ENCODE data around the gene PTPRF.

Gene PTPRF

DNA sequence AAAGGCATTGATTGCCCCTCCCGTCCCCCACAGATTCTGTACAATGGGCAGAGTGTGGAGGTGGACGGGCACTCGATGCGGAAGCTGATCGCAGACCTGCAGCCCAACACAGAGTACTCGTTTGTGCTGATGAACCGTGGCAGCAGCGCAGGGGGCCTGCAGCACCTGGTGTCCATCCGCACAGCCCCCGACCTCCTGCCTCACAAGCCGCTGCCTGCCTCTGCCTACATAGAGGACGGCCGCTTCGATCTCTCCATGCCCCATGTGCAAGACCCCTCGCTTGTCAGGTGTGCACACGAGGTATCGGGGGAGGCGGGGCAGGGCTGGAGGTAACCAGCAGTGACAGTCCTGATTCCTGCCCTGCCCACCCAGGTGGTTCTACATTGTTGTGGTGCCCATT lies 74.5 kb downstream of the PTPRF start:
- no peak for TF ChIP-seq EZH2phosphoT487 (IDR thresholded peaks at IDR 0.05; ENCODE audit: borderline replicate concordance, low read length)
- TF ChIP-seq, protein P1, sequence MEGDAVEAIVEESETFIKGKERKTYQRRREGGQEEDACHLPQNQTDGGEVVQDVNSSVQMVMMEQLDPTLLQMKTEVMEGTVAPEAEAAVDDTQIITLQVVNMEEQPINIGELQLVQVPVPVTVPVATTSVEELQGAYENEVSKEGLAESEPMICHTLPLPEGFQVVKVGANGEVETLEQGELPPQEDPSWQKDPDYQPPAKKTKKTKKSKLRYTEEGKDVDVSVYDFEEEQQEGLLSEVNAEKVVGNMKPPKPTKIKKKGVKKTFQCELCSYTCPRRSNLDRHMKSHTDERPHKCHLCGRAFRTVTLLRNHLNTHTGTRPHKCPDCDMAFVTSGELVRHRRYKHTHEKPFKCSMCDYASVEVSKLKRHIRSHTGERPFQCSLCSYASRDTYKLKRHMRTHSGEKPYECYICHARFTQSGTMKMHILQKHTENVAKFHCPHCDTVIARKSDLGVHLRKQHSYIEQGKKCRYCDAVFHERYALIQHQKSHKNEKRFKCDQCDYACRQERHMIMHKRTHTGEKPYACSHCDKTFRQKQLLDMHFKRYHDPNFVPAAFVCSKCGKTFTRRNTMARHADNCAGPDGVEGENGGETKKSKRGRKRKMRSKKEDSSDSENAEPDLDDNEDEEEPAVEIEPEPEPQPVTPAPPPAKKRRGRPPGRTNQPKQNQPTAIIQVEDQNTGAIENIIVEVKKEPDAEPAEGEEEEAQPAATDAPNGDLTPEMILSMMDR (IDR thresholded peaks at IDR 0.05; ENCODE audit: low read depth, low read length, poor library complexity, severe bottlenecking), result no peak
- H3K27ac ChIP-seq (ENCODE audit: low read depth, low read length), result no peak overlapping the region
- no peak overlapping the region for H3K4me3 ChIP-seq (ENCODE audit: low read length)
- no peaks in the 10 kb centered on the region for H3K36me3 ChIP-seq (ENCODE audit: control insufficient read depth, low read length)
- no peaks in the 10 kb centered on the region for H3F3A ChIP-seq (ENCODE audit: control insufficient read depth, insufficient read depth)
- no peaks in the 10 kb centered on the region for H3K4me1 ChIP-seq (ENCODE audit: control insufficient read depth, low read length)
- no peaks in the 10 kb centered on the region for H4K20me1 ChIP-seq (ENCODE audit: control insufficient read depth, insufficient read depth, low read depth, low read length)
- no peaks in the 10 kb centered on the region for H3K9me2 ChIP-seq (replicated peaks; ENCODE audit: control insufficient read depth, low read length)
- no peaks in the 10 kb centered on the region for H3K9me3 ChIP-seq (ENCODE audit: control insufficient read depth, insufficient read depth, low read length)
- H3K79me2 ChIP-seq (ENCODE audit: control insufficient read depth, low read length), result no peaks in the 10 kb centered on the region
- no peak overlapping the region for H3K4me2 ChIP-seq (ENCODE audit: low read length)
- H3K27me3 ChIP-seq (ENCODE audit: control insufficient read depth, low read length), result no peaks in the 10 kb centered on the region

DNA sequence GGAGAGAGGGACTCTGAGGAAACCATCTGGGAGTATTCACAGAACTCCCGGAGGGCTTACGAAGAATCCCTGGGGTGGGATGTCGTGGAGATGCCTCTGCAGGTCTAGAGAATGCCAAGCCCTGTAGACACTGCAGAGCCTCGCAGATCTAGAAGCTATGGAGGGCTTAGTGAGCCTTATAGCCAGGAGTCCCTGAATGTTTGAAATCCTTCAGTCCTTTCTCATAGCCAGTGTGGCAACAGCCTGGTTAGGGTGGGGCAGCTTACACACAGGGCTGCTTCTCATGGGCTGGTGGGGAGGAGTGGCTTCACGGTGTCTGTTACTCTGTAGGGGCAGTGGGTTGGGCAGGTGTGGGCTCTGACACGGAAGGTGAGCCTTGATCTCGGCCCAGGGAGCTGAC lies 75.1 kb downstream of the PTPRF start:
- Histone ChIP-seq H3K27ac (ENCODE audit: low read depth, low read length) (no peak overlapping the region), H3K79me2 (ENCODE audit: control insufficient read depth, low read length) (no peaks in the 10 kb centered on the region), H3K27me3 (ENCODE audit: control insufficient read depth, low read length) (no peaks in the 10 kb centered on the region), H3K9me2 (replicated peaks; ENCODE audit: control insufficient read depth, low read length) (no peaks in the 10 kb centered on the region), H3K4me3 (ENCODE audit: low read length) (no peak overlapping the region), H3K36me3 (ENCODE audit: control insufficient read depth, low read length) (no peaks in the 10 kb centered on the region), H3K4me1 (ENCODE audit: control insufficient read depth, low read length) (no peaks in the 10 kb centered on the region), H3K4me2 (ENCODE audit: low read length) (no peak overlapping the region), H3F3A (ENCODE audit: control insufficient read depth, insufficient read depth) (no peaks in the 10 kb centered on the region), H4K20me1 (ENCODE audit: control insufficient read depth, insufficient read depth, low read depth, low read length) (no peaks in the 10 kb centered on the region), H3K9me3 (ENCODE audit: control insufficient read depth, insufficient read depth, low read length) (no peaks in the 10 kb centered on the region)
- TF ChIP-seq, protein P1 (IDR thresholded peaks at IDR 0.05; ENCODE audit: low read depth, low read length, poor library complexity, severe bottlenecking), result no peak
- no peak for TF ChIP-seq EZH2phosphoT487 (IDR thresholded peaks at IDR 0.05; ENCODE audit: borderline replicate concordance, low read length)

DNA sequence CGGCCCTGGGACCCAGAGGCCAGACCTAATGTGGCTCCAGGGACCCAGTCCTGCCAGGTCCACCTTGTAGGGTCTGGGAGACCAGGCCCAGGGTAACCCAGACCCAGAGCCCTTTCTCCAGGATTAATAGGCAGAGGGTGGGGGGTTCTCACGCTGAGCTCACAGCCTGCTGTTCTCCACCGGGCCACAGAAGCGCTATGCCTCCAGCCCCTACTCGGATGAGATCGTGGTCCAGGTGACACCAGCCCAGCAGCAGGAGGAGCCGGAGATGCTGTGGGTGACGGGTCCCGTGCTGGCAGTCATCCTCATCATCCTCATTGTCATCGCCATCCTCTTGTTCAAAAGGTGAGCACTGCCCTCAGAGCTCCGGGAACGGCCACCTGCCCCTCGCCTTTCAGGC lies 75.9 kb downstream of the PTPRF start:
- Histone ChIP-seq H3K27ac (ENCODE audit: low read depth, low read length) (no peak overlapping the region), H4K20me1 (ENCODE audit: control insufficient read depth, insufficient read depth, low read depth, low read length) (no peaks in the 10 kb centered on the region), H3K4me1 (ENCODE audit: control insufficient read depth, low read length) (no peaks in the 10 kb centered on the region), H3K27me3 (ENCODE audit: control insufficient read depth, low read length) (0 out of 2 replicates have a peak, but pooled peaks cover 3% of the 10 kb centered on the region), H3K9me2 (replicated peaks; ENCODE audit: control insufficient read depth, low read length) (no peaks in the 10 kb centered on the region), H3F3A (ENCODE audit: control insufficient read depth, insufficient read depth) (no peaks in the 10 kb centered on the region), H3K4me2 (ENCODE audit: low read length) (no peak overlapping the region), H3K4me3 (ENCODE audit: low read length) (no peak overlapping the region), H3K79me2 (ENCODE audit: control insufficient read depth, low read length) (no peaks in the 10 kb centered on the region), H3K36me3 (ENCODE audit: control insufficient read depth, low read length) (no peaks in the 10 kb centered on the region), H3K9me3 (ENCODE audit: control insufficient read depth, insufficient read depth, low read length) (no peaks in the 10 kb centered on the region)
- TF ChIP-seq, protein P1 (IDR thresholded peaks at IDR 0.05; ENCODE audit: low read depth, low read length, poor library complexity, severe bottlenecking), result no peak
- TF ChIP-seq EZH2phosphoT487 (IDR thresholded peaks at IDR 0.05; ENCODE audit: borderline replicate concordance, low read length), result no peak

DNA sequence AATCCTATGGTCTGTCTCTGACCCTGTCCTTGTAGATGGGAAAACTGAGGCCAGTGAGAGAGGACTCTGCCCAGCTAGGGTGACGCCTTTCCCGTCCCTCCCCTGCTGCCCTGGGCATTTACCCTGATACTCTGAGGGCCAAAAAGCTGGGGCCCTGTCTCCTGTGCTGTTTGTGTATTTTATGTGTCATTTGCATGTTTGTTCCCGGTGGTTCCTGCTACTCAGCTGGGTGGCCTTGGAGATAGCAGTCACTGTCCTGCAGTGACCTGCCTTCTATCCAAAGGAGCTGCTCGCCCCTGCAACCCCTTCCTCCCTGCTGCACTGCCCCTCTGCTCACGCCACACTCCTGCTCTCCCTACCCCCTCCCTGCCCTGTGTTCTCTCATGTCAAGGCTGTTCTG lies 78.1 kb downstream of the PTPRF start:
- TF ChIP-seq, protein P1 (IDR thresholded peaks at IDR 0.05; ENCODE audit: low read depth, low read length, poor library complexity, severe bottlenecking), result no peak
- TF ChIP-seq EZH2phosphoT487 (IDR thresholded peaks at IDR 0.05; ENCODE audit: borderline replicate concordance, low read length), result no peak
- Histone ChIP-seq H3K79me2 (ENCODE audit: control insufficient read depth, low read length) (no peaks in the 10 kb centered on the region), H3K4me2 (ENCODE audit: low read length) (no peak overlapping the region), H3K27me3 (ENCODE audit: control insufficient read depth, low read length) (0 out of 2 replicates have a peak, but pooled peaks cover 3% of the 10 kb centered on the region), H3K27ac (ENCODE audit: low read depth, low read length) (no peak overlapping the region), H3K36me3 (ENCODE audit: control insufficient read depth, low read length) (no peaks in the 10 kb centered on the region), H3K4me3 (ENCODE audit: low read length) (no peak overlapping the region), H3F3A (ENCODE audit: control insufficient read depth, insufficient read depth) (no peaks in the 10 kb centered on the region), H3K4me1 (ENCODE audit: control insufficient read depth, low read length) (no peaks in the 10 kb centered on the region), H4K20me1 (ENCODE audit: control insufficient read depth, insufficient read depth, low read depth, low read length) (no peaks in the 10 kb centered on the region), H3K9me2 (replicated peaks; ENCODE audit: control insufficient read depth, low read length) (no peaks in the 10 kb centered on the region), H3K9me3 (ENCODE audit: control insufficient read depth, insufficient read depth, low read length) (no peaks in the 10 kb centered on the region)
